ENCODE measurements around the gene SND1.

SND1 gene

DNA sequence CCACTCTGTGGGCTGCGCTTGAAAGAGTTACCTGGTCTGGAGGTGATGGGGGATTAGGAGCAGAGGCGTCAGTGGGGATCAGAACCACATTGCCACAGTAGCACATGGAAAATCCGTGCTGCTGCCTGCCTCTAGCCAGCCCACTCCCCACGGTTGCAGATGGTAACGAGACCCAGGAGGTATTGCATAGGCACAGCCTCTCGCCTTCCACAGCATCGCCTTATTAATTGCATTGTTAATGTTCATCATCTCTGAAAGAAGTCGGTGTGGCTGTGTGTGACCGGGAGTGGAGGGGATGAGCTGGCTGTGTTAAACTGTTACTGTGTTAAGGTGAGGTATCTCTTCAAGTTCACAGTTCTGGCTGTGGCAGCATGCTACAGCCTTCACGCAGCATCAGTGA is 414.4 kb downstream of the SND1 start:
- Histone ChIP-seq H3K36me3 (ENCODE audit: control insufficient read depth, insufficient read depth, low read length) (peaks cover 22% of the 10 kb centered on the region), H3K27me3 (replicated peaks; ENCODE audit: control insufficient read depth, insufficient read depth, low read length) (no peaks in the 10 kb centered on the region), H3K4me3 (replicated peaks; ENCODE audit: low read depth, low read length) (no peak overlapping the region)
- TF ChIP-seq, protein P1, sequence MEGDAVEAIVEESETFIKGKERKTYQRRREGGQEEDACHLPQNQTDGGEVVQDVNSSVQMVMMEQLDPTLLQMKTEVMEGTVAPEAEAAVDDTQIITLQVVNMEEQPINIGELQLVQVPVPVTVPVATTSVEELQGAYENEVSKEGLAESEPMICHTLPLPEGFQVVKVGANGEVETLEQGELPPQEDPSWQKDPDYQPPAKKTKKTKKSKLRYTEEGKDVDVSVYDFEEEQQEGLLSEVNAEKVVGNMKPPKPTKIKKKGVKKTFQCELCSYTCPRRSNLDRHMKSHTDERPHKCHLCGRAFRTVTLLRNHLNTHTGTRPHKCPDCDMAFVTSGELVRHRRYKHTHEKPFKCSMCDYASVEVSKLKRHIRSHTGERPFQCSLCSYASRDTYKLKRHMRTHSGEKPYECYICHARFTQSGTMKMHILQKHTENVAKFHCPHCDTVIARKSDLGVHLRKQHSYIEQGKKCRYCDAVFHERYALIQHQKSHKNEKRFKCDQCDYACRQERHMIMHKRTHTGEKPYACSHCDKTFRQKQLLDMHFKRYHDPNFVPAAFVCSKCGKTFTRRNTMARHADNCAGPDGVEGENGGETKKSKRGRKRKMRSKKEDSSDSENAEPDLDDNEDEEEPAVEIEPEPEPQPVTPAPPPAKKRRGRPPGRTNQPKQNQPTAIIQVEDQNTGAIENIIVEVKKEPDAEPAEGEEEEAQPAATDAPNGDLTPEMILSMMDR (IDR thresholded peaks at IDR 0.05; ENCODE audit: insufficient read depth, low read length, poor library complexity, severe bottlenecking): no peak
- no peak for DNase-seq (ENCODE audit: extremely low read depth, insufficient read length)

DNA sequence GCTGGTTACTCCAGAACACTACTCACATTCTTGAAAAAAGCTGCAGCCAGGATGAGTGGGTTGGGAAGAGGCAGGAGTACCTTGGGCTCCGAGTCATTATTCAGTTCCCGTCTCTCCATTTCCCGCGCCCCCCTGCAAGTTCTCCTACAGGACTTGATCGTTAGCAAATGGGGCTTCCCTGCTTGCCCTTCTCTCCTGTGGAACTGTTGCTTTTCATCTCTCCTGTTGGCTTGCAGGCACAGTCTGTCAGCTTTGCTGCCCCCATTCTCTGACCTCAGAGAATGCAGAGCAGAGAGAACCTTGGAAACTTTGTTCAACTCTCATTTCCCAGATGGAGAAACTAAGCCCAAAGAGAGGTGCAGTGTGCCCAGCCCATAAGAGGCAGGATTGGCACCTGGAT is 414.9 kb downstream of the SND1 start:
- H3K4me3 ChIP-seq (replicated peaks; ENCODE audit: low read depth, low read length): no peak overlapping the region
- DNase-seq (ENCODE audit: extremely low read depth, insufficient read length): no peak
- TF ChIP-seq, protein P1 (IDR thresholded peaks at IDR 0.05; ENCODE audit: insufficient read depth, low read length, poor library complexity, severe bottlenecking): no peak
- H3K27me3 ChIP-seq (replicated peaks; ENCODE audit: control insufficient read depth, insufficient read depth, low read length): no peaks in the 10 kb centered on the region
- H3K36me3 ChIP-seq (ENCODE audit: control insufficient read depth, insufficient read depth, low read length): peaks cover 22% of the 10 kb centered on the region

DNA sequence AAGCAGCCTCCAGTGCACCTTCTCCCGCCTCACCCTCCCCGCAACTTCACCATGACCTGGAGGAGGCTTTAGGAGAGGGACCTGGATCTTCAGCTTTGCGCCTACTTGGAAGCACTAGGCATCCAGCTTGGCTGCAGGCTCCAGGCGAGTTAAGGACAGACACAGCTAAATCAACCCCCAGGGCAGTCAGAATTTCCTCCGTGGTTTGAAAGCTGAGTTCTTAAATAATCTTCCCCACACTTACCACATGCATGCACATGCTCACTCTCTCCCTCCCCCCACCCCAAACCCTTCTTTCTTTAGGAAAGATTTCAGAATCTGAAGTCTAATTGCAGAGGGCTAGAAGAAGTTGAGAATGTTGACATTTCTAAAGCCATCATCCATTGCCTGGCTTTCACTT is 416.0 kb downstream of the SND1 start:
- H3K4me3 ChIP-seq (replicated peaks; ENCODE audit: low read depth, low read length): no peak overlapping the region
- TF ChIP-seq, protein P1 (IDR thresholded peaks at IDR 0.05; ENCODE audit: insufficient read depth, low read length, poor library complexity, severe bottlenecking): no peak
- H3K27me3 ChIP-seq (replicated peaks; ENCODE audit: control insufficient read depth, insufficient read depth, low read length): no peaks in the 10 kb centered on the region
- peaks cover 20% of the 10 kb centered on the region for H3K36me3 ChIP-seq (ENCODE audit: control insufficient read depth, insufficient read depth, low read length)
- no peak for DNase-seq (ENCODE audit: extremely low read depth, insufficient read length)

DNA sequence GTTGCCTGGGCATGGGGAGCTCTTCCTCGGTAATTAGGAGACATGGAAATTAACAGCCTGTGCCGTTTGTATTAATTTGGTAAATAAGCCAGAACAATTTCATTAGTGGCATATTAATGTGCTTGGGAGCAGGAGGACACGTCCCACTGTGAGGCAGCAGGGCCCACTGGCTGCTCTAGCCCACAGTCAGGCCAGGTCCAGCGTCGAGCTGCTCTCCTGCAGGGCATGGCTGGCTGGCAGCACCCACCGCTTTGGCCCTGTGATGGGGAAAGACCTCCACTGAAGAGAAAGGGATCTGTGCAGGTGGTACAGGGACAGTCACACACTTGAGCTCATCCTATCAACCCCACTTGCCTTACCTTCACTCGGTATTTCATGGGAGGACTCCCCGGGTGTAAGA is 416.8 kb downstream of the SND1 start:
- no peak for DNase-seq (ENCODE audit: extremely low read depth, insufficient read length)
- TF ChIP-seq, protein P1 (IDR thresholded peaks at IDR 0.05; ENCODE audit: insufficient read depth, low read length, poor library complexity, severe bottlenecking): no peak
- no peak overlapping the region for H3K4me3 ChIP-seq (replicated peaks; ENCODE audit: low read depth, low read length)
- H3K27me3 ChIP-seq (replicated peaks; ENCODE audit: control insufficient read depth, insufficient read depth, low read length): no peaks in the 10 kb centered on the region
- peaks cover 20% of the 10 kb centered on the region for H3K36me3 ChIP-seq (ENCODE audit: control insufficient read depth, insufficient read depth, low read length)

DNA sequence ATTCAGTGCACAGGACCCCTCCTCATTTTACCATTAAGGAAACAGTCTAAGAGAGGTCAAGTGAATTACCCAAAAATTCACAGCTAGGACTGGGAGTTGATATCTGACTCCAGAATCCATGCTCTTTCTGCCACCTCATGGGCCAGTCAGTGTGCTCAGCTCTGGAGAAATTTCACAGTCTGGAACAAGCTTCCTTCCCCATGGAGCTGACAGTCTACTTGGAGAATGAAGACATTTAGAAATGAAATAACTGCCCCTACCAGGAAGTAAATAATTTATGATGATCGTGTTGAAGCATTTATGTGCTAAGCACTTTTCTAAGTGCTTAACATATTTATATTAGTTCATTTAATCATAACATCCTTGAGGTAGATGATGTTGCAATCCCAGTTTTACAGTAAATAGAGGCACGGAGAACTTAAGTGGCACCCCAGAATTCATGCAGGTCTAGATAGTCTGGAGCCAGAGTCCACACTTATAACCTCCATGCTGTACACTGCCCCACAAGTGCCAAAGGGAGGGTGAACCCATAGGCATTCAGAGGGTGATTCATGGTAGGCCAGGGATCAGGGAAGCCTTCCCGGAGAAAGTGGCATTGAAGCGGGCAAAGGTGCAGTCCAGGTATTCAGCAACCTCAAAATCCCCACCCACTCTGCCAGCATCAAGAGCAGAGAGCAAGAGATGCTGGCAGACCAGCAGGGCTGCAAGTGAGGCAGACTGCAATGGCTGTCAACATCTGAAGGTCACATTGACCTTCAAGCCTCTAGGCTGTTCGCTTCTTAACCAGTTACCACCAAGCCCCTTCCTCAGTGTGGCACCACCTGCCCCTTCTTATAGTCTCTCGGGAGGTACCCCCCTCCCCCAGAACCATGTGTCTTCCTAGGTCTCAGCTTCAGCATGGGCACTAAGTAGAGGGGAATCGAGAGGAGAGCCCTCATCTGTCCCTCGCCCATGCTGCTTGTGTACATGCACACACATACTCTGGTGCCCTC is 417.7 kb downstream of the SND1 start:
- Histone ChIP-seq H3K36me3 (ENCODE audit: control insufficient read depth, insufficient read depth, low read length) (peaks cover 26% of the 10 kb centered on the region), H3K4me3 (replicated peaks; ENCODE audit: low read depth, low read length) (no peak overlapping the region), H3K27me3 (replicated peaks; ENCODE audit: control insufficient read depth, insufficient read depth, low read length) (no peaks in the 10 kb centered on the region)
- TF ChIP-seq, protein P1 (IDR thresholded peaks at IDR 0.05; ENCODE audit: insufficient read depth, low read length, poor library complexity, severe bottlenecking): no peak
- no peak for DNase-seq (ENCODE audit: extremely low read depth, insufficient read length)
